Calu3 (cell line): Measurements from ENCODE around the gene ARID1B. TPM values are rescaled to one million over a fixed set of nuclear protein-coding genes. Genes with fewer than 3 reads are reported as not detected.

ENCODE experiments used
- BruUV-seq: library from RNA; stranded (reverse); fragments of 400-500 nt; replicated peaks from 2 replicates; lab custom pipeline; 2021; lab: Mats Ljungman, UMichigan
- CTCF ChIA-PET: fragments of 300-600 bp; sonication (Branson Sonifier 250); formaldehyde crosslinking; loops from one replicate; lab custom pipeline; 2022; ENCODE audit warnings: antibody characterized with exemption; lab: Charles Lee
- DNase-seq: peaks from one replicate; pipeline ENCODE4 v3.0.0; 2022
- H3K27ac Mint-ChIP-seq: one replicate; pipeline ENCODE4 v1.8.0; 2022; ENCODE audit warnings: mixed read lengths; ENCODE audit not compliant: unreplicated experiment
- H3K27me3 Mint-ChIP-seq: one replicate; pipeline ENCODE4 v1.8.0; 2022; ENCODE audit warnings: mixed read lengths; ENCODE audit not compliant: unreplicated experiment
- H3K36me3 Mint-ChIP-seq: one replicate; pipeline ENCODE4 v1.8.0; 2022; ENCODE audit warnings: mild to moderate bottlenecking, moderate library complexity, mixed read lengths; ENCODE audit not compliant: insufficient read depth, unreplicated experiment
- H3K4me1 Mint-ChIP-seq: one replicate; pipeline ENCODE4 v1.8.0; 2022; ENCODE audit warnings: mild to moderate bottlenecking, low read depth, mixed read lengths; ENCODE audit not compliant: unreplicated experiment
- H3K4me3 Mint-ChIP-seq: one replicate; pipeline ENCODE4 v1.8.0; 2022; ENCODE audit warnings: mild to moderate bottlenecking, low read depth, moderate library complexity, mixed read lengths; ENCODE audit not compliant: unreplicated experiment
- H3K9me3 Mint-ChIP-seq: one replicate; pipeline ENCODE4 v1.8.0; 2022; ENCODE audit warnings: low read depth, mixed read lengths; ENCODE audit not compliant: unreplicated experiment
- CTCF ChIP-seq: fragments of 200-600 bp; IDR thresholded peaks from one replicate; pipeline ENCODE4 v1.8.0; 2022; ENCODE audit warnings: antibody characterized with exemption; ENCODE audit not compliant: unreplicated experiment
- intact Hi-C: fragments of 100-400 bp; cut with micrococcal nuclease; formaldehyde crosslinking; loops from one replicate; pipeline ENCODE4 v1.10.0; 2022; ENCODE audit not compliant: unreplicated experiment
- total RNA-seq: library from RNA; stranded (reverse); gene quantifications from 2 replicates; pipeline ENCODE4 v1.2.3, GENCODE V29; 2022

ARID1B gene
- total RNA-seq, 1 experiment from 2014 or later = 53.5 TPM

GRCh38 chr6:156948277-156948676 lies 171.1 kb downstream of the ARID1B start:
- H3K4me3 Mint-ChIP-seq = no peak overlapping the region
- H3K27me3 Mint-ChIP-seq = no peaks in the 10 kb centered on the region
- no peak for TF ChIP-seq CTCF
- no peaks in the 10 kb centered on the region for H3K36me3 Mint-ChIP-seq
- no peaks in the 10 kb centered on the region for H3K9me3 Mint-ChIP-seq
- DNase-seq = no peak
- CTCF ChIA-PET = no interaction called here
- intact Hi-C loops = no loop called here
- H3K4me1 Mint-ChIP-seq = peaks cover 8% of the 10 kb centered on the region
- BruUV-seq = no TSS peak
- H3K27ac Mint-ChIP-seq = no peak overlapping the region

GRCh38 chr6:156948807-156949206 lies 171.6 kb downstream of the ARID1B start:
- Mint-ChIP-seq H3K27me3 (no peaks in the 10 kb centered on the region), H3K4me3 (no peak overlapping the region), H3K4me1 (peaks cover 8% of the 10 kb centered on the region), H3K9me3 (no peaks in the 10 kb centered on the region), H3K36me3 (peaks cover 5% of the 10 kb centered on the region), H3K27ac (peak overlapping the region; percentile 84)
- no TSS peak for BruUV-seq
- DNase-seq = no peak
- no peak for TF ChIP-seq CTCF
- CTCF ChIA-PET = no interaction called here
- intact Hi-C loops = no loop called here

- peak overlapping the region; percentile 84 for H3K27ac Mint-ChIP-seq
- intact Hi-C loops = no loop called here
- no peaks in the 10 kb centered on the region for H3K27me3 Mint-ChIP-seq
- H3K4me1 Mint-ChIP-seq = peaks cover 8% of the 10 kb centered on the region
- H3K9me3 Mint-ChIP-seq = no peaks in the 10 kb centered on the region
- no peak overlapping the region for H3K4me3 Mint-ChIP-seq
- CTCF ChIA-PET = no interaction called here
- peak; percentile 41 for DNase-seq
- peaks cover 5% of the 10 kb centered on the region for H3K36me3 Mint-ChIP-seq
- BruUV-seq = no TSS peak
- TF ChIP-seq CTCF = no peak
These were observed 172.2 kb downstream of the ARID1B start for GRCh38 chr6:156949376-156949775.

GRCh38 chr6:156950084-156950483 lies 172.9 kb downstream of the ARID1B start:
- no TSS peak for BruUV-seq
- DNase-seq = no peak
- no peaks in the 10 kb centered on the region for H3K9me3 Mint-ChIP-seq
- intact Hi-C loops = no loop called here
- no peak overlapping the region for H3K27ac Mint-ChIP-seq
- peaks cover 14% of the 10 kb centered on the region for H3K4me1 Mint-ChIP-seq
- no peaks in the 10 kb centered on the region for H3K27me3 Mint-ChIP-seq
- CTCF ChIA-PET = no interaction called here
- no peak for TF ChIP-seq CTCF
- H3K36me3 Mint-ChIP-seq = peaks cover 5% of the 10 kb centered on the region
- H3K4me3 Mint-ChIP-seq = no peak overlapping the region
